ENCODE results near the gene KIAA0930.
A peak's percentile ranks its signal among the peaks of the same experiment; 100 is the strongest.
"Not testable (repeated sequence)": the region's sequence is repeated elsewhere in the genome, so short reads cannot be mapped to it uniquely, and the experiment has no call there.

KIAA0930 gene

GRCh38 chr22:45240810-45241631, at the start of gene KIAA0930:
Gene KIAA0930, minus strand, starts transcription at chr22:45240894. Its CDS starts 191 bp downstream, at chr22:45240703.
- peak; percentile 80 for DNase-seq

GRCh38 chr22:45286854-45287551, 46.3 kb upstream of the KIAA0930 start:
- DNase-seq, result no peak

GRCh38 chr22:45285263-45286058, 44.8 kb upstream of the KIAA0930 start:
- DNase-seq, result no peak

- DNase-seq, result peak; percentile 74
Measured at GRCh38 chr22:45284705-45285262, 44.1 kb upstream of the KIAA0930 start, which contains the start of gene UPK3A. Gene UPK3A, plus strand, starts transcription at chr22:45284949. Its CDS starts 65 bp downstream, at chr22:45285014.

GRCh38 chr22:45281010-45281409, 40.3 kb upstream of the KIAA0930 start:
- DNase-seq, result no peak

GRCh38 chr22:45280587-45280980, 39.9 kb upstream of the KIAA0930 start:
- no peak for DNase-seq

GRCh38 chr22:45278125-45278524, 37.4 kb upstream of the KIAA0930 start:
- no peak for DNase-seq

- not testable (repeated sequence) for DNase-seq
Measured at GRCh38 chr22:45277720-45278119, 37.0 kb upstream of the KIAA0930 start.

GRCh38 chr22:45276507-45277105, 35.9 kb upstream of the KIAA0930 start:
- no peak for DNase-seq

- no peak for DNase-seq
Measured at GRCh38 chr22:45273452-45274075, 32.9 kb upstream of the KIAA0930 start.

- DNase-seq, result no peak
Measured at GRCh38 chr22:45272498-45272897, 31.8 kb upstream of the KIAA0930 start.

GRCh38 chr22:45271667-45272201, 31.0 kb upstream of the KIAA0930 start:
- DNase-seq, result no peak

GRCh38 chr22:45270095-45271020, 29.7 kb upstream of the KIAA0930 start:
- DNase-seq, result no peak

- DNase-seq, result peak; percentile 84
Measured at GRCh38 chr22:45268958-45269844, 28.5 kb upstream of the KIAA0930 start.

GRCh38 chr22:45268167-45268957, 27.7 kb upstream of the KIAA0930 start:
- DNase-seq, result no peak

- DNase-seq, result no peak
Measured at GRCh38 chr22:45265535-45265934, 24.8 kb upstream of the KIAA0930 start.

- no peak for DNase-seq
Measured at GRCh38 chr22:45263463-45264269, 23.0 kb upstream of the KIAA0930 start.

Data from stimulated activated CD4-positive, alpha-beta T cell treated with anti-CD3 and anti-CD28 coated beads, Interleukin-15, amount 100 ng/mL, for 24 hours (primary cell).